Stimulated activated CD8-positive, alpha-beta memory T cell treated with anti-CD3 and anti-CD28 coated beads, Interleukin-2, amount 100 ng/mL, for 48 hours (primary cell): ENCODE measurements around the gene RAG2.

Source experiments
- DNase-seq, 2 donors: peaks; one replicate each; pipeline ENCODE4 v3.0.0-alpha.2; 2020; ENCODE audit warnings: low read depth in 2 of 2

Gene RAG2

GRCh38 chr11:36550385-36551115, 47.5 kb downstream of the RAG2 start:
- DNase-seq: no peak
